Keratinocyte (primary cell): ENCODE results near the gene ITGAE. TPM values are rescaled to one million over a fixed set of nuclear protein-coding genes. Genes with fewer than 3 reads are reported as not detected.

ENCODE experiments used
- DNase-seq: peaks from one replicate; pipeline ENCODE4 v3.0.0-alpha.2; 2011; ENCODE audit warnings: low read depth, missing footprints, low spot score
- FAIRE-seq: peaks from 2 replicates; lab custom pipeline; 2011; peaks lifted over from hg19 to GRCh38; lab: Jason Lieb, UNC
- H2AFZ ChIP-seq: 2 replicates; pipeline ENCODE4 v1.6.0; 2012; ENCODE audit warnings: low read length, control low read depth, inconsistent platforms; ENCODE audit not compliant: control insufficient read depth
- H3K27ac ChIP-seq: 2 replicates; pipeline ENCODE4 v1.5.1; 2011; ENCODE audit warnings: low read length; ENCODE audit not compliant: control insufficient read depth, insufficient read depth
- H3K27me3 ChIP-seq: 3 replicates; pipeline ENCODE4 v1.6.0; 2011; ENCODE audit warnings: low read length; ENCODE audit not compliant: control insufficient read depth, insufficient read depth; ENCODE audit errors: extremely low read depth
- H3K36me3 ChIP-seq, 2 experiments: 2 replicates in 1 of 2; 3 replicates in 1 of 2; pipeline ENCODE4 v1.5.1; 2011; ENCODE audit warnings: low read length in 2 of 2, mild to moderate bottlenecking in 1 of 2; ENCODE audit not compliant: control insufficient read depth in 2 of 2, insufficient read depth in 2 of 2; ENCODE audit errors: extremely low read depth in 1 of 2
- H3K4me1 ChIP-seq: 3 replicates; pipeline ENCODE4 v1.5.1; 2011; ENCODE audit warnings: low read length; ENCODE audit not compliant: control insufficient read depth, insufficient read depth; ENCODE audit errors: extremely low read depth
- H3K4me2 ChIP-seq: 3 replicates; pipeline ENCODE4 v1.6.0; 2011; ENCODE audit warnings: low read depth, low read length; ENCODE audit not compliant: control insufficient read depth, insufficient read depth; ENCODE audit errors: extremely low read depth
- H3K4me3 ChIP-seq, 3 experiments: fragments of 200-600 bp in 1 of 3; sonication (generic) in 1 of 3; 2 replicates in 2 of 3; 3 replicates in 1 of 3; pipeline ENCODE4 v1.5.1; 2011 to 2016; ENCODE audit warnings: low read length in 3 of 3, mild to moderate bottlenecking in 3 of 3, control low read depth in 2 of 3, inconsistent platforms in 1 of 3, low read depth in 1 of 3, mixed read lengths in 1 of 3, mixed run types in 1 of 3, moderate library complexity in 1 of 3; ENCODE audit not compliant: control insufficient read depth in 2 of 3, insufficient read depth in 2 of 3; ENCODE audit errors: extremely low read depth in 1 of 3
- H3K79me2 ChIP-seq: 2 replicates; pipeline ENCODE4 v1.6.0; 2012; ENCODE audit warnings: low read length; ENCODE audit not compliant: control insufficient read depth, insufficient read depth
- H3K9ac ChIP-seq: 3 replicates; pipeline ENCODE4 v1.6.0; 2011; ENCODE audit warnings: low read length; ENCODE audit not compliant: control insufficient read depth, insufficient read depth; ENCODE audit errors: extremely low read depth
- H3K9me1 ChIP-seq: 3 replicates; pipeline ENCODE4 v1.6.0; 2011; ENCODE audit warnings: low read length; ENCODE audit not compliant: control insufficient read depth, insufficient read depth; ENCODE audit errors: extremely low read depth
- H3K9me3 ChIP-seq: 2 replicates; pipeline ENCODE4 v1.5.1; 2012; ENCODE audit warnings: low read depth, low read length; ENCODE audit not compliant: control insufficient read depth
- H4K20me1 ChIP-seq: 3 replicates; pipeline ENCODE4 v1.6.0; 2011; ENCODE audit warnings: low read length; ENCODE audit not compliant: control insufficient read depth, insufficient read depth; ENCODE audit errors: extremely low read depth
- EZH2 ChIP-seq: IDR thresholded peaks from one replicate; pipeline ENCODE4 v1.6.1; 2012; ENCODE audit warnings: inconsistent platforms, mild to moderate bottlenecking, low read length, moderate library complexity
- dilution Hi-C: fragments of 300-500 bp; cut with MboI; formaldehyde crosslinking; loops from one replicate; pipeline ENCODE4 v1.7.0; 2020; ENCODE audit warnings: low sequenced_read_pairs; ENCODE audit not compliant: extremely low pct_ligation_motif_present
- polyA plus RNA-seq, 5 experiments: library from polyadenylated mRNA; depleted of rRNA in 3 of 5; stranded (reverse) in 3 of 5; stranded (forward) in 1 of 5; unstranded in 1 of 5; fragments of >200 nt; gene quantifications; 1 replicate in 1 of 5; 2 replicates in 3 of 5; 3 replicates in 1 of 5; pipeline versions ENCODE4 v1.2.1 to v1.2.3, GENCODE V29; 2011 to 2012; ENCODE audit warnings: missing spikeins in 2 of 5, low read depth in 1 of 5, low replicate concordance in 1 of 5
- TF ChIP-seq, protein P1 (sequence below), 3 experiments: IDR thresholded peaks in 1 of 3; conservative IDR thresholded peaks in 1 of 3; optimal IDR thresholded peaks in 1 of 3; 2 replicates in 2 of 3; 3 replicates in 1 of 3; pipeline versions ENCODE3 to v1.5.1; 2011; ENCODE audit warnings: low read length in 3 of 3, mild to moderate bottlenecking in 3 of 3, moderate library complexity in 2 of 3, control low read depth in 1 of 3, inconsistent platforms in 1 of 3; ENCODE audit not compliant: insufficient read depth in 2 of 3; ENCODE audit errors: extremely low read depth in 1 of 3

ITGAE gene
- polyA plus RNA-seq, 1 donor (not counting 4 experiments of a cell fraction or from before 2014, with no cell fraction given) = 66.6 TPM

DNA sequence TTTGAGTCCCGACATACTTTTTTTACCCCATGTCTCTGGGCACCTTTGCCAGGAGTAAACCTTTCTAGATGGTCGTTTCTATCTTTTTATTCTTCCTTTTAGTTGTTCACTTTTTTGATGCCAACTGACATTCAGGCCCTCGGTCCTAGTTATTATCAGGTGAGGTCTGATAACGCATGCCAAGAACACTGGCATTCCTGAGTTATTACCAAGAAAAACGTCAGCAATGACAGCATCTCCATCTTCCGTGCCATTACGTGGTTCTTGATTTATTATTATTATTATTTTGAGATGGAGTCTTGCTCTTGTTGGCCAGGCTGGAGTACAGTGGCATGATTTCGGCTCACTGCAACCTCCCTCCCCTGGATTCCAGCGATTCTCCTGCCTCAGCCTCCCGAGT, 55.9 kb downstream of the ITGAE start:
- no peaks in the 10 kb centered on the region for H3K4me1 ChIP-seq
- no peaks in the 10 kb centered on the region for H3K9me3 ChIP-seq
- FAIRE-seq = no peak
- no peak for DNase-seq
- H2AFZ ChIP-seq = no peak overlapping the region
- no peaks in the 10 kb centered on the region for H4K20me1 ChIP-seq
- TF ChIP-seq, protein P1, sequence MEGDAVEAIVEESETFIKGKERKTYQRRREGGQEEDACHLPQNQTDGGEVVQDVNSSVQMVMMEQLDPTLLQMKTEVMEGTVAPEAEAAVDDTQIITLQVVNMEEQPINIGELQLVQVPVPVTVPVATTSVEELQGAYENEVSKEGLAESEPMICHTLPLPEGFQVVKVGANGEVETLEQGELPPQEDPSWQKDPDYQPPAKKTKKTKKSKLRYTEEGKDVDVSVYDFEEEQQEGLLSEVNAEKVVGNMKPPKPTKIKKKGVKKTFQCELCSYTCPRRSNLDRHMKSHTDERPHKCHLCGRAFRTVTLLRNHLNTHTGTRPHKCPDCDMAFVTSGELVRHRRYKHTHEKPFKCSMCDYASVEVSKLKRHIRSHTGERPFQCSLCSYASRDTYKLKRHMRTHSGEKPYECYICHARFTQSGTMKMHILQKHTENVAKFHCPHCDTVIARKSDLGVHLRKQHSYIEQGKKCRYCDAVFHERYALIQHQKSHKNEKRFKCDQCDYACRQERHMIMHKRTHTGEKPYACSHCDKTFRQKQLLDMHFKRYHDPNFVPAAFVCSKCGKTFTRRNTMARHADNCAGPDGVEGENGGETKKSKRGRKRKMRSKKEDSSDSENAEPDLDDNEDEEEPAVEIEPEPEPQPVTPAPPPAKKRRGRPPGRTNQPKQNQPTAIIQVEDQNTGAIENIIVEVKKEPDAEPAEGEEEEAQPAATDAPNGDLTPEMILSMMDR (optimal IDR thresholded peaks at IDR 0.05 in 1 of 3, IDR thresholded peaks at IDR 0.05 in 1 of 3, conservative IDR thresholded peaks at IDR 0.05 in 1 of 3; ENCODE audit: extremely low read depth in 1 of 3, insufficient read depth in 2 of 3, low read length in 3 of 3) = no peak
- H3K27ac ChIP-seq = no peak overlapping the region
- dilution Hi-C loops = no loop called here
- no peaks in the 10 kb centered on the region for H3K27me3 ChIP-seq
- H3K4me3 ChIP-seq = no peak overlapping the region
- H3K79me2 ChIP-seq = no peaks in the 10 kb centered on the region
- H3K9me1 ChIP-seq = no peaks in the 10 kb centered on the region
- H3K36me3 ChIP-seq = no peaks in the 10 kb centered on the region
- no peak overlapping the region for H3K4me2 ChIP-seq
- H3K9ac ChIP-seq = no peak overlapping the region

DNA sequence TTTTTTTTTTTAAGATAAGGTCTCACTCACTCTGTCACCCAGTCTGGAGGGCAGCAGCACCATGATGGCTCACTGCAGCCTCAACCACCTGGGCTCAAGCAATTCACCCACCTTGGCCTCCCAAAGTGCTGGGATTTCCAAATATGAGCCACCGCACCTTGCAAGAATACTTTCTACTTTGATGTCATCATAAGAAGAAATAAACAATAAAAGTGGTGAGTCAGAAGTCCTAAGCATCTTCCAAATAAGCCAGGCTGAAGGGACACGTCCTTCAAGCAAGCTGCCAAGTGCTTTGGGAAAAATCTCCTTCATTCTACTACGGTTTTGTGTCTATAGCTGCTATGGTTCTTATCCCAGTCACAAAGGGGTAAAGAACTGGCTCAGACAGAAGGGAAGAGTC, 57.0 kb downstream of the ITGAE start:
- H3K9me3 ChIP-seq = no peaks in the 10 kb centered on the region
- DNase-seq = no peak

More for the DNA sequence above, 57.0 kb downstream of the ITGAE start:
- Histone ChIP-seq H2AFZ (no peak overlapping the region), H3K27me3 (no peaks in the 10 kb centered on the region), H3K36me3 (no peaks in the 10 kb centered on the region), H3K4me3 (no peak overlapping the region), H3K4me1 (peaks cover under 1% of the 10 kb centered on the region), H4K20me1 (no peaks in the 10 kb centered on the region), H3K79me2 (no peaks in the 10 kb centered on the region), H3K4me2 (no peak overlapping the region), H3K27ac (no peak overlapping the region), H3K9ac (no peak overlapping the region), H3K9me1 (no peaks in the 10 kb centered on the region)
- no peak for FAIRE-seq
- dilution Hi-C loops = no loop called here
- TF ChIP-seq EZH2 = no peak
- TF ChIP-seq, protein P1 (optimal IDR thresholded peaks at IDR 0.05 in 1 of 3, IDR thresholded peaks at IDR 0.05 in 1 of 3, conservative IDR thresholded peaks at IDR 0.05 in 1 of 3; ENCODE audit: extremely low read depth in 1 of 3, insufficient read depth in 2 of 3, low read length in 3 of 3) = no peak
